Endothelial cell (in vitro differentiated cells): Measurements from ENCODE around the gene MGARP. TPM values are rescaled to one million over a fixed set of nuclear protein-coding genes. Genes with fewer than 3 reads are reported as not detected.

ENCODE experiments used
- DNase-seq: peaks from one replicate; pipeline ENCODE4 v3.0.0; 2021; ENCODE audit warnings: low spot score
- H3K27ac Mint-ChIP-seq: one replicate; pipeline ENCODE4 v1.8.0; 2021; ENCODE audit warnings: mixed read lengths, inconsistent platforms; ENCODE audit not compliant: unreplicated experiment
- H3K27me3 Mint-ChIP-seq: one replicate; pipeline ENCODE4 v1.8.0; 2021; ENCODE audit warnings: mild to moderate bottlenecking, moderate library complexity, mixed read lengths, inconsistent platforms; ENCODE audit not compliant: unreplicated experiment
- H3K36me3 Mint-ChIP-seq: one replicate; pipeline ENCODE4 v1.8.0; 2021; ENCODE audit warnings: mild to moderate bottlenecking, low read depth, mixed read lengths, inconsistent platforms; ENCODE audit not compliant: unreplicated experiment
- H3K4me1 Mint-ChIP-seq: one replicate; pipeline ENCODE4 v1.8.0; 2021; ENCODE audit warnings: mild to moderate bottlenecking, mixed read lengths, inconsistent platforms; ENCODE audit not compliant: unreplicated experiment
- H3K4me3 Mint-ChIP-seq: one replicate; pipeline ENCODE4 v1.8.0; 2021; ENCODE audit warnings: mild to moderate bottlenecking, mixed read lengths, inconsistent platforms; ENCODE audit not compliant: unreplicated experiment
- H3K9me3 Mint-ChIP-seq: one replicate; pipeline ENCODE4 v1.8.0; 2021; ENCODE audit warnings: mixed read lengths, inconsistent platforms; ENCODE audit not compliant: unreplicated experiment
- total RNA-seq: library from RNA; stranded (reverse); fragmentation: NEBNext Ultra II Directional; extraction: Animal tissue kit (Norgen Biotek cat#: 25700); gene quantifications from one replicate; pipeline ENCODE4 v1.2.1, GENCODE V29; 2021; ENCODE audit not compliant: unreplicated experiment
- TF ChIP-seq, protein P1 (sequence below): fragments of 200-600 bp; sonication (generic); IDR thresholded peaks from one replicate; pipeline ENCODE4 v1.5.0; 2021; ENCODE audit warnings: antibody characterized with exemption; ENCODE audit not compliant: unreplicated experiment

The MGARP gene
- total RNA-seq, 1 donor from 2014 or later: not detected

DNA sequence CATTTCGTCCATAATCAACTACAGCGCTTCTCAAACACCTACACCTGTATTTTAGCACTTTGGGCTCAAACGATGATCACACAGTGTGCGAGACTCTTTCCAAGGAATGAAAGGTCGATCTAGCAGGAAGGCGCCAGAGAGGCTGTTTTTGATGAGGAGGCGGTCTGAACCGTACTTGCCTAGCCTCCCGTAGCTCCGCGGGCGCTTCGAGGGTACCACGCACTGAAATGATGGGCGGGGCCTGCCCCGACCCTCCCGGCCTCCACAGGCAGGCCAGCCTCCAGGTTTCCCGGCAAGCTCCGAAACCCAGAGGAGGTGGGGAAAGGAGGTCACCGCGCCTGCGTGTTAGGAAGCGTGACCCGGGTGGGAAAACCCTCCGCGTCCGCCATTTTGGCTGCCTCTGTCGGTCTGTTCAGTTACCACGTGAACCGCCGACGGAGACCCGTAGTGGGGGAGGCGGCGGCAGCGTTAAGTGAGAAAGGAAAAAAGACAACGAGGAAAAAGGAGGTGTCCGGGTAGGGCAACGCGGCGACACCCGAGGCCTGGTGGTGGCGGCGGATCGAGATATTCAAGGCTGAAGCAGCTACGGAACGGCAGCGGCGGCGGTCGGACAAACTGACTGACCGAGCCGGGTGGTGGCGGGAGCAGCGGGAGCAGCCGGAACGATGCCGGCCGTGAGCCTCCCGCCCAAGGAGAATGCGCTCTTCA lies 21.2 kb upstream of the MGARP start, which contains the start of gene NAA15:
NAA15 (plus strand) TSS at position 393 of the 708 bp plus-strand sequence; CDS start at position 666, 273 bp downstream.
- Mint-ChIP-seq H3K4me1 (peaks cover 13% of the 10 kb centered on the region), H3K27me3 (peaks cover 13% of the 10 kb centered on the region), H3K4me3 (peak within 1 kb of the TSS; percentile 99), H3K9me3 (no peaks in the 10 kb centered on the region), H3K36me3 (peaks cover 7% of the 10 kb centered on the region), H3K27ac (peak within 1 kb of the TSS; percentile 97)
- DNase-seq: peak; percentile 96
- TF ChIP-seq, protein P1, sequence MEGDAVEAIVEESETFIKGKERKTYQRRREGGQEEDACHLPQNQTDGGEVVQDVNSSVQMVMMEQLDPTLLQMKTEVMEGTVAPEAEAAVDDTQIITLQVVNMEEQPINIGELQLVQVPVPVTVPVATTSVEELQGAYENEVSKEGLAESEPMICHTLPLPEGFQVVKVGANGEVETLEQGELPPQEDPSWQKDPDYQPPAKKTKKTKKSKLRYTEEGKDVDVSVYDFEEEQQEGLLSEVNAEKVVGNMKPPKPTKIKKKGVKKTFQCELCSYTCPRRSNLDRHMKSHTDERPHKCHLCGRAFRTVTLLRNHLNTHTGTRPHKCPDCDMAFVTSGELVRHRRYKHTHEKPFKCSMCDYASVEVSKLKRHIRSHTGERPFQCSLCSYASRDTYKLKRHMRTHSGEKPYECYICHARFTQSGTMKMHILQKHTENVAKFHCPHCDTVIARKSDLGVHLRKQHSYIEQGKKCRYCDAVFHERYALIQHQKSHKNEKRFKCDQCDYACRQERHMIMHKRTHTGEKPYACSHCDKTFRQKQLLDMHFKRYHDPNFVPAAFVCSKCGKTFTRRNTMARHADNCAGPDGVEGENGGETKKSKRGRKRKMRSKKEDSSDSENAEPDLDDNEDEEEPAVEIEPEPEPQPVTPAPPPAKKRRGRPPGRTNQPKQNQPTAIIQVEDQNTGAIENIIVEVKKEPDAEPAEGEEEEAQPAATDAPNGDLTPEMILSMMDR: no peak

- Mint-ChIP-seq H3K9me3 (no peaks in the 10 kb centered on the region), H3K4me3 (peak overlapping the region; percentile 99), H3K27ac (peak overlapping the region; percentile 85), H3K4me1 (peaks cover 13% of the 10 kb centered on the region), H3K36me3 (peaks cover 7% of the 10 kb centered on the region), H3K27me3 (peaks cover 13% of the 10 kb centered on the region)
- TF ChIP-seq, protein P1: no peak
- DNase-seq: no peak
Observed at GRCh38 chr4:139300431-139301112, 20.5 kb upstream of the MGARP start.

DNA sequence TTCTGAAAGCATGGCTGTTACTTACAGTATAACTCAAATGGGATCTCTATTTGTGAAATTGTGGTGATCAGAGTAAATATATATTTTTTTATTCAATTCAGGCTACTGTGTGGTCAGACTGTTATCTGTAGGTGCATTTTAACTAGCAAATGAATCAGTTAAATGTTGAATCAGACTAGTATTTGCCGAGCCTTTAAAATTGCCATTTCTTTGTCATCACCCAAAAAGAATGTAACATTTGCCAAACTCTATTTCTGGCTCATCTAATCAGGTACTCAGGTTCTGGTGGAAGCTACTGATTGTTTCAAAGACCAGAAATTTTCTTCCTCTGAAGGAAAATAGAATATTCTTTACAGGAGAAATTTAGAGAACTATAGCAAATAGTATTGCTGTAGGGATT lies 19.5 kb upstream of the MGARP start:
- H3K4me1 Mint-ChIP-seq: peaks cover 18% of the 10 kb centered on the region
- TF ChIP-seq, protein P1: no peak
- no peak overlapping the region for H3K27ac Mint-ChIP-seq
- H3K4me3 Mint-ChIP-seq: no peak overlapping the region
- no peaks in the 10 kb centered on the region for H3K9me3 Mint-ChIP-seq
- no peak for DNase-seq
- peaks cover 17% of the 10 kb centered on the region for H3K27me3 Mint-ChIP-seq
- H3K36me3 Mint-ChIP-seq: peaks cover 4% of the 10 kb centered on the region

DNA sequence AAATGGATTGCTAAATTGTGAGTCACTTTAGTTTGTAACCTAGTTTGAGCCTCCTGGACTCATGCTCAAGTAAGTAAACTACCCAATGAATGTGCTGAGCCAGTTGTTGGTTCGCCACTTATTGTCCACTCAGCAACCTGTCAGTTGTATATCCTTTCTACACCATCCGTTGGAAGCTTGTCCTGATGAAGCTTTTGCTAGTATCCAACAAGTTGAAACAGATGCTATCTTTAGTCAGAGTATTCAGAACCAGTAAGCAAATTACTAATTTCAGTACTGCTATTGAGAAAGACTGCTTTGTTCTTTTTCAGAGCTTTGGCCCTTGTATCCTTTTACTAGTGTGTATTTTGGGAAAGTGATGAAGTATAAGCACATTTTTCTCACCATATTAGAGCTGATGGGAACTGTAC lies 17.0 kb upstream of the MGARP start:
- peaks cover 4% of the 10 kb centered on the region for H3K36me3 Mint-ChIP-seq
- TF ChIP-seq, protein P1: no peak
- DNase-seq: no peak
- peaks cover 14% of the 10 kb centered on the region for H3K27me3 Mint-ChIP-seq
- no peak overlapping the region for H3K27ac Mint-ChIP-seq
- no peak overlapping the region for H3K4me3 Mint-ChIP-seq
- peaks cover 8% of the 10 kb centered on the region for H3K4me1 Mint-ChIP-seq
- H3K9me3 Mint-ChIP-seq: no peaks in the 10 kb centered on the region

DNA sequence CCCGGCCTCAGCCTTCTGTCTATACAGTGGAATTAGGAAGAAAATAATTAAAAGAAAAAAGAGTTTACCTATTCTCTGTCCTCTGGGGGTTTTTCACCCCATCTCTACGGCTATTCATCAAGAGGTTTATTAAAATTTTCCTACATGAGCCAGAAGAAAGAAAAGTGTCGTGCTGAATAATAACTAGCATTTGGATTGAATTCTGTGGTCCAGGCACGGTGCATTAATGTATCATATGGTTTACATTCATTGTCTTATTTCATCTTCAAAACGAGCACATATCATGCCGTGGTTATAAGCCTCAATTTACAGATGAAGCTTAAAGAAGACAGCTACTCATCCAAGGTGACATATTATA lies 15.9 kb upstream of the MGARP start:
- H3K9me3 Mint-ChIP-seq: no peaks in the 10 kb centered on the region
- peaks cover 4% of the 10 kb centered on the region for H3K36me3 Mint-ChIP-seq
- no peak for DNase-seq
- H3K4me1 Mint-ChIP-seq: peaks cover 8% of the 10 kb centered on the region
- no peak overlapping the region for H3K27ac Mint-ChIP-seq
- H3K4me3 Mint-ChIP-seq: peak overlapping the region; percentile 98
- TF ChIP-seq, protein P1: peak; percentile 43
- H3K27me3 Mint-ChIP-seq: peaks cover 8% of the 10 kb centered on the region
